H54 (cell line): ENCODE results near the gene NME7.
"Not testable (repeated sequence)": the region's sequence is repeated elsewhere in the genome, so short reads cannot be mapped to it uniquely, and the experiment has no call there.

Experiments used
- DNase-seq: peaks from one replicate; pipeline ENCODE4 v3.0.0; 2011; ENCODE audit warnings: low spot score, mixed read lengths; ENCODE audit not compliant: insufficient read length
- FAIRE-seq: peaks from 3 replicates; lab custom pipeline; 2011; peaks lifted over from hg19 to GRCh38; lab: Jason Lieb, UNC
- POLR2A ChIP-seq: IDR thresholded peaks from 2 replicates; pipeline ENCODE4 v1.6.1; 2011; ENCODE audit warnings: low read depth, mild to moderate bottlenecking, low read length

The NME7 gene

DNA sequence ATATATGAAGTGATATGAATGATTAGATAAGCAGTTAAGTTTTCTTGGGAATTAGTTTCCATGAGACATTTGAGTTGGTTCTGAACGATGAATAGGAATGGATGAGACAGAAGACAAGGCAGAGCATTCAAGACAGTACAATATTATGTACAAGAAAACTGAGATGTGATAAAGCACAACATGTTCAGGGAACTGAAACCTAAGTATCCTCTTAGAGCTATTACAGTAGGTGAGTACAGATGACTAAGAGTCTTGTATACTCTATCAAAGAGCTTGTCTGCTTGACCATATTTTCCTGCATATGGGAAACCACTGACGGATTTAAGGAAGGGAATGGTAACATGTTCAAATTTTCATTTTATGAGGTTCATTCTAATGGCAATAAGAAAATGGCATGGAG, 61.6 kb downstream of the NME7 start:
- no peak for FAIRE-seq
- no peak for DNase-seq
- TF ChIP-seq POLR2A = no peak

DNA sequence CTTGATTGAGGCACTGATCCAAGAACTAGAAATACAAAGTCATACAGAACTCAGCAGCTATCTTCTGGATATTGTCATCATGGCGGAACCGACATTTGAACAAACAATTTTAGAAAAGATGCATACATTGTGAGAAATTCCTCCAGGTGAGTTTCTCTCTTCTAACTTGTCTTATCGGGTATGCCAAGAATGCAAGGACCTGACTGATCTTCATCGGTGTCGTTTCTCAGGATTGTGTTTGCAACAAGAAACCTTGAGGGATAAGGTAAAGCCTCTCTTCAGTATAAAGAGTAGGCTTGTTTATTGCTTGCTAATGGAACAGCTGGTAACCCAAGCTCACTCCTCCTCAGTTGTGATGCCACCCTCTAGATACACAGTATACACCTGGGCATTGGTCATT, 62.2 kb downstream of the NME7 start:
- no peak for TF ChIP-seq POLR2A
- FAIRE-seq = no peak
- no peak for DNase-seq

DNA sequence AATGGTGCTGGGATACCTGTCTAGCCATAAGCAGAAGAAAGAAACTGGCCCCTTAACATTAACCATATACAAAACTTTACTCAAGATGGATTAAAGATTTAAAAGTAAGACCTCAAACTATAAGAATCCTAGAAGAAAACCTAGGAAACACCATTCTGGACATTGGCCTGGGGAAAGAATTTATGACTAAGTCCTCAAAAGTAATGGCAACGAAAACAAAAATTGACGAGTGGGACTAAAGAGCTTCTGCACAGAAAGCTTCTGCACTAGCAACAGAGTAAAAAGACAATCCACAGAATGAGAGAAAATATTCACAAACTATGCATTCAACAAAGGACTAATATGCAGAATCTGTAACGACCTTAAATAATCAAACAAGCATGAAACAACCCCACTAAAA, 66.7 kb downstream of the NME7 start:
- FAIRE-seq (peak; percentile 11), DNase-seq (no peak)
- TF ChIP-seq POLR2A = no peak

DNA sequence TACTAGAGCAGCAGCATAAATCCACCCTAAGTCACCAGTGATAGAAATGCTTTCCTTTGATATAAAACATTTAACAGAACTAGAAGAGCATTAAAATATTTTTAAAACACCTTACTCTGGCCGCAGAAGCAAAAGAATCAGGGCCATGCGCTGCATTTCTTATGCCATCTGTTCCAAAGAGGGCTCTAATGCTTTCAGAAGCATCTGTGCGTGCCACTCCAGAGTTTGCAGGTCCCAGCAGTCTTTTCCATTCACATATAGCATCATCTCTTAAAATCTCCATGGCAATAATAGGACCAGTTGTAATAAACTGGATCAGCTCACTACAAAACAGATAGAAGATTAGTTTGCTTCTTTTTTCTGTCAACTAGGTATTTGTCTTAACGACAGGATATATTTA, 69.2 kb downstream of the NME7 start:
- DNase-seq (no peak), FAIRE-seq (no peak)
- TF ChIP-seq POLR2A = no peak

DNA sequence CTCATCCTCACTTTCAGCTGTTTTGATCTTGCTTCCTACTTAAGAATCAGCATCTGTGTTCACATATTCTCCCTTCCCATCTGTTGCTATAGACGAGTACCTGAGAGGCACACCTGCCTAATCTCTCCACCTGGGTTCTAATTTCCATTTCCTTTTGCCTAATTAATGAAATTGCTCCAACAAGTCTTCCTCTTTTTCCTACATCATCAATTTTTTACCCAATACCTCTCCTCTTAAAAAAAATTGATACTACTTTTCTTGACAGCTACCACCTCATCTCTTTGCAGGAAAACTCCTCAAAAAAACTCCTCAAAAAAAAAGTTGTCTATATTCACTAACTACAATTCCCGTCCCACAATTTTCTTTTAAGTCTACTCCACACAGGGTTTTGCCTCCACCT, 71.8 kb downstream of the NME7 start:
- FAIRE-seq = no peak
- TF ChIP-seq POLR2A = no peak
- DNase-seq = no peak

DNA sequence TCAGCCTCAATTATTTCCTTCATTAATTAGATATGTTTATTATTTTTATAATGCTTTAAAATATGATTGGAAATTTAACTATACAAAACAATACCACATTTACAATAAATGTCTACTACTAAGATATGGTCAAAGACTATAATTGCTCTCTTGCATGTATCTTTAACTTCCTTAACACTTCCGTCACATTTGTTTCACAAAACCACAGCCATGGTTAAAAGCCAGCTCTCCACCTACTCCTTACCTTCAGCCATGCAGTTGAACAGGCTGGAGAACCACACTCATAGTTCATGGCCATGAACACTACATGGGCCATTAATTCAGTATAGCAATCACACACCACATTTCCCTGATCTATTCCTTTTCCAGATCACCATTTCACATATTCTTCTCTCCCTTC, 72.2 kb downstream of the NME7 start:
- TF ChIP-seq POLR2A = no peak
- FAIRE-seq (no peak), DNase-seq (no peak)

DNA sequence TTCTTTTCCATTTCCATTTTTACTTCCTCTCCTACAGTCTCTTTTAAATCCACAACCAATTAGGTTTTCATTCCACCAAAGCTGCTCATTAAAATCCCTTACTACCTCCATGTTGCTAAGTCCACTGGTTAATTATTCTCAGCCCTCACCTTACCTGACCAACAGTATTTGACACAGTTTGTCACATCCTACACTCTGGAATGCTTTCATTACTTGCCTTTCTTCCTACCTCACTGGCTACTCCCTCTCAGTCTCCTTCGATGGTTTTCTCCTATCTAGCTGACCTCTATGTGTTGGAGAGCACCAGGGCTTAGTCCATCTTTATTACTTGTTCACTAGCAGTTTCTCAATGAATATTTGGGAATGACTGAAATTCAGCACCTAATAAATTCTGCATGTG, 78.6 kb downstream of the NME7 start:
- DNase-seq (no peak), FAIRE-seq (peak; percentile 87)
- no peak for TF ChIP-seq POLR2A

DNA sequence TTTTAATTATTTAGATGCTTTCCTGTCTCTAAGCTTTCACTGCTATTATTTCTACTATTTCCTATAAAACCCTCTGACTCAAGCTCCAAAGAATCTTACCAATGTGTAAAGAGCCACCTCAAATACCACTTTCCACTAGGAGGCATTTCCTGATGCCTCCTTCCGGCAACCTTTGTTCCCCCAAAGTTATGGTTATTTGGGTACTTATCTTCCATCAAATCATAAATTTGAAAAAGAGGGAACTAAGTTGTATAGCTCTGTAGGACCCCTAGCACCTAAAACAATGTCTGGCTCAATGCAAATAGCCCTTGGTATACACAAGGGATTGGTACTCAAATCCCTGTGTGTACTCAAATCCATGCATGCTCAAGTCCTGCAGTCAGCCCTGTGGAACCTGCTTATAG, 79.6 kb downstream of the NME7 start:
- FAIRE-seq (peak; percentile 95), DNase-seq (no peak)
- no peak for TF ChIP-seq POLR2A

DNA sequence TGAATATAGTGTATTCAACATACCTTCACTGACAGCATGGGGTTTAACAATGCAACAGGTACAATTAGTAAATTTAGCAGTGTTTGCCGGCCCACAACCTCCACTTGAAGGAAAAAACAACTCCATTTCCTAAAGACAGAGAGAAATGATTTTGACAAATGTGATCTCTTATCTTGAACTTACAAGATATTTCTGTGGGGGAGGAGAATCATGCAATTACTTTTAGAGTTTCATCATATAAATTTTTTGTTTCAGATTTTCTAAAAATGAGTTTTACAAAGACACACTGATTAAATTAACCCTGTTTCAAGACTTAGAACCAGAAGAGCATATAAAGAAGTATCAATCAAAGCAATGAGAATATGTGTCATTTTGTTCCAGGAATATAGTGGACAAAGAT, 80.3 kb downstream of the NME7 start:
- TF ChIP-seq POLR2A = no peak
- DNase-seq (no peak), FAIRE-seq (no peak)

DNA sequence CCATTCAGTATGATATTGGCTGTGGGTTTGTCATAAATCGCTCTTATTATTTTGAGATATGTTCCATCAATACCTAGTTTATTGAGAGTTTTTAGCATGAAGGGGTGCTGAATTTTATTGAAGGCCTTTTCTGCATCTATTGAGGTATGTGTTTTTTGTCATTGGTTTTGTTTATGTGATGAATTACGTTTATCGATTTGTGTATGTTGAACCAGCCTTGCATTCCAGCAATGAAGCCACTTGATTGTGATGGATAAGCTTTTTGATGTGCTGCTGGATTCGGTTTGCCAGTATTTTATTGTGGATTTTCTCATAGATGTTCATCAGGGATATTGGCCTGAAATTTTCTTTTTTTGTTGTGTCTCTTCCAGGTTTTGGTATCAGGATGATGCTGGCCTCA, 86.0 kb downstream of the NME7 start:
- not testable (repeated sequence) for FAIRE-seq, DNase-seq

DNA sequence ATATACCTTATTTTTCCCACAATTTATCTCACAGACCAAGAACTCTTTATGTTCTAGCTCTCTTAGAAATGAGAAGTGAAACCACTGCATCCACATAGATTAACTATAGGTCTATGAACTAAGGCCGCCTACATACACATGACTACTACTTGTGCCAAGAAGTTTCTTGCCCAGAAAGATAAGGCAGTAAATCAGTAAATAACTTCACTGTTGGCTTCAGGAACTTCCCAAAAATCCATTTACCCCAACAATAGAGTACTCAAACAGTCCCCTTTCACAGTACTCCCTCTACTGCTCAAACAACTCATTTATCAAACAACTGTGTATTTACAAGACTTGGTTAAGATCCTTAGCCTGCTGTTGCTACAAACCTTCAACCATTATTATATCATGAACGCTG, 96.5 kb downstream of the NME7 start:
- DNase-seq (no peak), FAIRE-seq (no peak)
- TF ChIP-seq POLR2A = no peak

DNA sequence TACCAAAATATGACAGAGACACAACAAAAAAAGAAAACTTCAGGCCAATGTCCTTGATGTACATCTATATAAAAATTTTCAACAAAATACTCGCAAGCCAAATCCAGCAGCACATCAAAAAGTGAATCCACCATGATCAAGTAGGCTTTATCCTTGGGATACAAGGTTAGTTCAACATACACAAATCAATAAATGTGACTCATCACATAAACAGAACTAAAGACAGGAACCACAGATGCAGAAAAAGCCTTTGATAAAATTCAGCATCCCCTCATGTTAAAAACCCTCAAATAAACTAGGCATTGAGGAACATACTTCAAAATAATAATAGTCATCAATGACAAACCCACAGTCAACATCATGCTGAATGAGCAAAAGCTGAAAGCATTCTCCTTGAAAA, 101.5 kb downstream of the NME7 start:
- no peak for FAIRE-seq
- TF ChIP-seq POLR2A = no peak
- DNase-seq = no peak

DNA sequence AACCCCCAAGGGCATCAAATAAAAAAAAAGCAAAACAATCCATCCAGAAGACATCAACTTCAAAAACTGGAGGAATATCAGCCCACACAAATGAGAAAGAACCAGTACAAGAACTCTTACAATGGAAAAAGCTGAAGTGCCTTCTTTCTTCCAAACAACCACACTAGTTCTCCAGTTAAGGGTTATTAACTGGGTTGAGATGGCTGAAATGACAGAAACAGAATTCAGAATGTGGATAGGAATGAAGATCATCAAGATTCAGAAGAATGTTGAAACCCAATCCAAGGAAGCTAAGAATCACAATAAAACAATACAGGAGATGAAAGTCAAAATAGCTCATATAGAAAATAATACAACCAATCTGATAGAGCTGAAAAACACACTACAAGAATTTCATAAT, 104.5 kb downstream of the NME7 start:
- TF ChIP-seq POLR2A = no peak
- DNase-seq (no peak), FAIRE-seq (no peak)

DNA sequence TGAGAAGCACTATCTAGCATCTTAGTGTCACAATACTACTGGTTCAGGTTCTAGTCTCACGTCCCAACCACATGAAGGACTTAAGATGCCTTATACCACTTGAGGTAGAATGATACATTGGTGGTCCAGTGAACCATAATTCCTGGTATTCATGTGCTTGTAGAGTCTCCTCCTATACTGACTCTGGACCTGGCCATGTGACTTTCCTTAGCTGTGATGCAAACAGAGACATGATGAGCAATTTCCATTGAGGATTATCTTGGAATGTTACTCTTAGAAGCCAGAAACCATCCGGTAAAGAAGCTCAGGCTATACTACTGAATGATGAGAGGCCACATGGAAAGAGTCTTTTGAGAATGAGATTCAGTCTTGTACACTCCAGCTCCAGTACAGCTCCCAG, 105.7 kb downstream of the NME7 start:
- no peak for TF ChIP-seq POLR2A
- no peak for FAIRE-seq
- no peak for DNase-seq

DNA sequence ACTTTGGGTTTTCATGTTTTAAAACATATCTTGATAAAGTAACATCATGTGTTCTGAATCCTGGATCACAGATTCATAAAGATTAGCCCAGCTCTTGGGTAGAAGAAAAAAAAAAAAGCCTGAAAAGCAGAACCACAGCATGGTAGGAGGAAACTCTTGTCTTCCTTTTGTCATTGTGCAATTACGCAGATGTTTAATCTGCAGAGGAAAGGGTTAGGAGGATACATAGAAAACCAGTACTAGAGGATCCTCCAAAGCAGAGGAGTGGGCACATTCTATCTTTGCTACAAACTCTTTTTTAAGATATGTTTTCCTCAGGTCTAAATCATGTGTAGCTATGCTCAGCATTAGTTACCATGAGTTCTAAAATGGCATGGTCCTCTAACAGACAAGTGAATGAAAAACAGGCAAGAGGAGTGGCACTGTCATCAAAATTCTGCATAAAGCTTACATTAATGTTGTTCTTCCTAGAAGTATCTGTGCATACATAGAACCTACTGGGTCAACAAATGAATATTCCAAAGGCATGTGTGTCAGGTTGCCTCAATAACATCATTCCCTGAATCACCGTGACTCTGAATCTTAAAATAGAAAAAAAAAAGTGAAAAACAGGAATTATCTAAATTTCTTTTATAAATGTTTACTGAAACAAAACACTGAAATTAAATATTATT, 107.0 kb downstream of the NME7 start:
- TF ChIP-seq POLR2A = no peak
- no peak for DNase-seq
- no peak for FAIRE-seq

DNA sequence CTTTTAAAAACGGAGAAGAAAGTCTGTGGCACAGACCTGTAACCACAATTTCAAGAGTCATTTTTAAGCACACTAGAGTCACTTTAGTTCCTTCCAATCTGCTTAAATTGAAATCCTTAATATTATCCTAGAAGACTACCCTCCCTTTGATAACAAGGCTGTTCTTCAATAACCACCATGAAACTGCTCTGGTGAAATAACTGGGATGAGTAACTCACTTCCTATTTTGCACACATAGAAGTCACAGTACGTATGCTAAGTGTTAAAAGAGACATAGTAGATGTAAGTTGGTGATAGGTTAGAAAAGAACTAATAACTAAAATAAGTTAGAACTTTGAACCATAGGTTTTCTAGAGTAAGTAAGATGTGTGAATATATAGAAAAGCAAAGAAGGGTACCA, 107.8 kb downstream of the NME7 start:
- DNase-seq (no peak), FAIRE-seq (no peak)
- TF ChIP-seq POLR2A = no peak
